GM23338 (cell line): ENCODE measurements around the gene IGSF6. TPM values are rescaled to one million over a fixed set of nuclear protein-coding genes. Genes with fewer than 3 reads are reported as not detected.
"Not testable (repeated sequence)": the region's sequence is repeated elsewhere in the genome, so short reads cannot be mapped to it uniquely, and the experiment has no call there.

ENCODE experiments used
- ATAC-seq: fragments of 200-7000 bp; cut with Tn5 transposase; 3 replicates; pipeline ENCODE4 v1.9.1; 2020
- DNase-seq: peaks from one replicate; pipeline ENCODE4 v3.0.0-alpha.2; 2015; ENCODE audit warnings: low spot score
- H2AFZ ChIP-seq: fragments of 200-600 bp; sonication (generic); 2 replicates; pipeline ENCODE4 v1.8.0; 2016; ENCODE audit warnings: antibody characterized with exemption, mild to moderate bottlenecking, moderate library complexity
- H3F3A ChIP-seq: fragments of 200-600 bp; sonication (generic); replicated peaks from 2 replicates; pipeline ENCODE4 v1.8.0; 2017; ENCODE audit warnings: antibody characterized with exemption, mixed run types, low read depth
- H3K27ac ChIP-seq: fragments of 200-600 bp; sonication (generic); 2 replicates; pipeline ENCODE4 v1.6.1; 2016; ENCODE audit warnings: low read depth
- H3K27me3 ChIP-seq: fragments of 200-600 bp; sonication (generic); 2 replicates; pipeline ENCODE4 v1.8.0; 2016; ENCODE audit warnings: mild to moderate bottlenecking, mixed run types, moderate library complexity; ENCODE audit not compliant: insufficient read depth
- H3K36me3 ChIP-seq: fragments of 200-600 bp; sonication (generic); 2 replicates; pipeline ENCODE4 v1.8.0; 2016; ENCODE audit warnings: mild to moderate bottlenecking; ENCODE audit not compliant: insufficient read depth
- H3K4me1 ChIP-seq: fragments of 200-600 bp; sonication (generic); 2 replicates; pipeline ENCODE4 v1.8.0; 2016; ENCODE audit warnings: mild to moderate bottlenecking, moderate library complexity; ENCODE audit not compliant: insufficient read depth
- H3K4me2 ChIP-seq: fragments of 200-600 bp; sonication (generic); 2 replicates; pipeline ENCODE4 v1.7.1; 2017; ENCODE audit warnings: mixed run types
- H3K4me3 ChIP-seq: fragments of 200-600 bp; sonication (generic); 2 replicates; pipeline ENCODE4 v1.6.1; 2016; ENCODE audit warnings: mixed run types
- H3K79me2 ChIP-seq: fragments of 200-600 bp; sonication (generic); replicated peaks from 2 replicates; pipeline ENCODE4 v1.8.0; 2017; ENCODE audit warnings: mild to moderate bottlenecking; ENCODE audit not compliant: insufficient read depth
- H3K9me2 ChIP-seq: fragments of 200-600 bp; sonication (generic); 2 replicates; pipeline ENCODE4 v1.8.0; 2017; ENCODE audit not compliant: insufficient read depth
- H4K20me1 ChIP-seq: fragments of 200-600 bp; sonication (generic); replicated peaks from 2 replicates; pipeline ENCODE4 v1.8.0; 2017; ENCODE audit warnings: mild to moderate bottlenecking; ENCODE audit not compliant: insufficient read depth
- H3K27ac Mint-ChIP-seq: 2 replicates; pipeline ENCODE4 v1.8.0; 2020; ENCODE audit warnings: inconsistent platforms, mild to moderate bottlenecking, moderate library complexity, mixed read lengths
- H3K27me3 Mint-ChIP-seq: 3 replicates; pipeline ENCODE4 v1.8.0; 2022; ENCODE audit warnings: low read depth, mild to moderate bottlenecking, moderate library complexity, mixed read lengths, inconsistent platforms; ENCODE audit not compliant: insufficient read depth, poor library complexity
- H3K36me3 Mint-ChIP-seq: 3 replicates; pipeline ENCODE4 v1.8.0; 2021; ENCODE audit warnings: low read depth, mild to moderate bottlenecking, inconsistent platforms, moderate library complexity, mixed read lengths
- H3K4me1 Mint-ChIP-seq: 3 replicates; pipeline ENCODE4 v1.8.0; 2020; ENCODE audit warnings: mild to moderate bottlenecking, inconsistent platforms, mixed read lengths
- H3K4me3 Mint-ChIP-seq: 3 replicates; pipeline ENCODE4 v1.8.0; 2021; ENCODE audit warnings: moderate library complexity, mild to moderate bottlenecking, inconsistent platforms, mixed read lengths
- H3K9me3 Mint-ChIP-seq: 3 replicates; pipeline ENCODE4 v1.8.0; 2020; ENCODE audit warnings: moderate library complexity, mild to moderate bottlenecking, inconsistent platforms, mixed read lengths
- ETS1 ChIP-seq: IDR thresholded peaks from 2 replicates; pipeline ENCODE4 v1.6.1; 2016; ENCODE audit warnings: antibody characterized with exemption
- NANOG ChIP-seq: IDR thresholded peaks from 2 replicates; pipeline ENCODE4 v1.6.1; 2016; ENCODE audit warnings: antibody characterized with exemption, borderline replicate concordance
- REST ChIP-seq: IDR thresholded peaks from one replicate; pipeline ENCODE4 v1.6.1; 2018; ENCODE audit warnings: antibody characterized with exemption; ENCODE audit not compliant: unreplicated experiment
- ZNF114 ChIP-seq: fragments of 250-450 bp; sonication (Bioruptor Pico); IDR thresholded peaks from 2 replicates; pipeline ENCODE4 v1.5.0; 2020; ENCODE audit warnings: mild to moderate bottlenecking, moderate library complexity
- polyA plus RNA-seq: library from polyadenylated mRNA; unstranded; fragments of >200 nt; fragmentation: Nextera tagmentation; extraction: Ambion mirVana; gene quantifications from 2 replicates; pipeline ENCODE4 v1.2.1, GENCODE V29; 2016
- total RNA-seq: library from RNA; depleted of rRNA; stranded (reverse); fragments of >200 nt; shearing (Covaris generic); gene quantifications from 2 replicates; pipeline ENCODE4 v1.2.3, GENCODE V29; 2014
- TF ChIP-seq, protein P1 (sequence below): fragments of 250-450 bp; sonication (Bioruptor Pico); IDR thresholded peaks from 2 replicates; pipeline ENCODE4 v1.5.0; 2020; ENCODE audit warnings: mild to moderate bottlenecking, moderate library complexity

Gene IGSF6
- total and polyA plus RNA-seq, 2 experiments from 2014 or later: 0.19 TPM; not detected in 1

GRCh38 chr16:21683184-21683583, 30.8 kb upstream of the IGSF6 start (continued):
- TF ChIP-seq, protein P1, sequence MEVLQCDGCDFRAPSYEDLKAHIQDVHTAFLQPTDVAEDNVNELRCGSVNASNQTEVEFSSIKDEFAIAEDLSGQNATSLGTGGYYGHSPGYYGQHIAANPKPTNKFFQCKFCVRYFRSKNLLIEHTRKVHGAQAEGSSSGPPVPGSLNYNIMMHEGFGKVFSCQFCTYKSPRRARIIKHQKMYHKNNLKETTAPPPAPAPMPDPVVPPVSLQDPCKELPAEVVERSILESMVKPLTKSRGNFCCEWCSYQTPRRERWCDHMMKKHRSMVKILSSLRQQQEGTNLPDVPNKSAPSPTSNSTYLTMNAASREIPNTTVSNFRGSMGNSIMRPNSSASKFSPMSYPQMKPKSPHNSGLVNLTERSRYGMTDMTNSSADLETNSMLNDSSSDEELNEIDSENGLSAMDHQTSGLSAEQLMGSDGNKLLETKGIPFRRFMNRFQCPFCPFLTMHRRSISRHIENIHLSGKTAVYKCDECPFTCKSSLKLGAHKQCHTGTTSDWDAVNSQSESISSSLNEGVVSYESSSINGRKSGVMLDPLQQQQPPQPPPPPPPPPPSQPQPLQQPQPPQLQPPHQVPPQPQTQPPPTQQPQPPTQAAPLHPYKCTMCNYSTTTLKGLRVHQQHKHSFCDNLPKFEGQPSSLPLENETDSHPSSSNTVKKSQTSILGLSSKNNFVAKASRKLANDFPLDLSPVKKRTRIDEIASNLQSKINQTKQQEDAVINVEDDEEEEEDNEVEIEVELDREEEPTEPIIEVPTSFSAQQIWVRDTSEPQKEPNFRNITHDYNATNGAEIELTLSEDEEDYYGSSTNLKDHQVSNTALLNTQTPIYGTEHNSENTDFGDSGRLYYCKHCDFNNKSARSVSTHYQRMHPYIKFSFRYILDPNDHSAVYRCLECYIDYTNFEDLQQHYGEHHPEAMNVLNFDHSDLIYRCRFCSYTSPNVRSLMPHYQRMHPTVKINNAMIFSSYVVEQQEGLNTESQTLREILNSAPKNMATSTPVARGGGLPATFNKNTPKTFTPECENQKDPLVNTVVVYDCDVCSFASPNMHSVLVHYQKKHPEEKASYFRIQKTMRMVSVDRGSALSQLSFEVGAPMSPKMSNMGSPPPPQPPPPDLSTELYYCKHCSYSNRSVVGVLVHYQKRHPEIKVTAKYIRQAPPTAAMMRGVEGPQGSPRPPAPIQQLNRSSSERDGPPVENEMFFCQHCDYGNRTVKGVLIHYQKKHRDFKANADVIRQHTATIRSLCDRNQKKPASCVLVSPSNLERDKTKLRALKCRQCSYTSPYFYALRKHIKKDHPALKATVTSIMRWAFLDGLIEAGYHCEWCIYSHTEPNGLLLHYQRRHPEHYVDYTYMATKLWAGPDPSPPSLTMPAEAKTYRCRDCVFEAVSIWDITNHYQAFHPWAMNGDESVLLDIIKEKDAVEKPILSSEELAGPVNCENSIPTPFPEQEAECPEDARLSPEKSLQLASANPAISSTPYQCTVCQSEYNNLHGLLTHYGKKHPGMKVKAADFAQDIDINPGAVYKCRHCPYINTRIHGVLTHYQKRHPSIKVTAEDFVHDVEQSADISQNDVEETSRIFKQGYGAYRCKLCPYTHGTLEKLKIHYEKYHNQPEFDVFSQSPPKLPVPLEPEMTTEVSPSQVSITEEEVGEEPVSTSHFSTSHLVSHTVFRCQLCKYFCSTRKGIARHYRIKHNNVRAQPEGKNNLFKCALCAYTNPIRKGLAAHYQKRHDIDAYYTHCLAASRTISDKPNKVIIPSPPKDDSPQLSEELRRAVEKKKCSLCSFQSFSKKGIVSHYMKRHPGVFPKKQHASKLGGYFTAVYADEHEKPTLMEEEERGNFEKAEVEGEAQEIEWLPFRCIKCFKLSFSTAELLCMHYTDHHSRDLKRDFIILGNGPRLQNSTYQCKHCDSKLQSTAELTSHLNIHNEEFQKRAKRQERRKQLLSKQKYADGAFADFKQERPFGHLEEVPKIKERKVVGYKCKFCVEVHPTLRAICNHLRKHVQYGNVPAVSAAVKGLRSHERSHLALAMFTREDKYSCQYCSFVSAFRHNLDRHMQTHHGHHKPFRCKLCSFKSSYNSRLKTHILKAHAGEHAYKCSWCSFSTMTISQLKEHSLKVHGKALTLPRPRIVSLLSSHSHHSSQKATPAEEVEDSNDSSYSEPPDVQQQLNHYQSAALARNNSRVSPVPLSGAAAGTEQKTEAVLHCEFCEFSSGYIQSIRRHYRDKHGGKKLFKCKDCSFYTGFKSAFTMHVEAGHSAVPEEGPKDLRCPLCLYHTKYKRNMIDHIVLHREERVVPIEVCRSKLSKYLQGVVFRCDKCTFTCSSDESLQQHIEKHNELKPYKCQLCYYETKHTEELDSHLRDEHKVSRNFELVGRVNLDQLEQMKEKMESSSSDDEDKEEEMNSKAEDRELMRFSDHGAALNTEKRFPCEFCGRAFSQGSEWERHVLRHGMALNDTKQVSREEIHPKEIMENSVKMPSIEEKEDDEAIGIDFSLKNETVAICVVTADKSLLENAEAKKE: no peak
- TF ChIP-seq NANOG: no peak
- no peak for TF ChIP-seq REST
- TF ChIP-seq ETS1: no peak
- no peak for TF ChIP-seq ZNF114 (CRISPR knock-in tag)

DNA sequence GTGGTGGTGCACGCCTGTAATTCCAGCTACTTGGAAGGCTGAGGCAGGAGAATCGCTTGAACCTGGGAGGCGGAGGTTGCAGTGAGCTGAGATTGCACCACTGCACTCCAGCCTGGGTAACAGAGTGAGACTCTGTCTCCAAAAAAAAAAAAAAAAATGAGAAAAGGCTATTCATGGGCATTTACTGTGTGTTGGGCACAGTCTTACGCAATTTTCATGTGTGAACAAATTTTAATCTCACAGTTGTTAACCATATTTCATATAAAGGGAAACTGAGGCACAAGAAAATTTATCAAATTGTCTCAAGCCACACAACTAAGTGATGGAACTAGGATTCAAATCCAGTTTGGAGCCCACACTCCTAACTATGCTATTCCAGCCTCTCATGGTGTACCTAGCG, 28.3 kb upstream of the IGSF6 start:
- H3K27ac ChIP-seq, H3K27ac Mint-ChIP-seq, H3K4me2 ChIP-seq, H3K4me3 ChIP-seq, H3F3A ChIP-seq, H3K36me3 ChIP-seq, H4K20me1 ChIP-seq, H2AFZ ChIP-seq, H3K9me2 ChIP-seq, H3K27me3 ChIP-seq, ATAC-seq, H3K4me3 Mint-ChIP-seq, H3K4me1 Mint-ChIP-seq, H3K9me3 Mint-ChIP-seq, DNase-seq, H3K27me3 Mint-ChIP-seq, H3K4me1 ChIP-seq, H3K79me2 ChIP-seq, H3K36me3 Mint-ChIP-seq: not testable (repeated sequence)

- not testable (repeated sequence) for ATAC-seq, H3K79me2 ChIP-seq, H3K4me3 ChIP-seq
Observed at GRCh38 chr16:21674456-21674855, 22.0 kb upstream of the IGSF6 start.

More at GRCh38 chr16:21674456-21674855, 22.0 kb upstream of the IGSF6 start:
- not testable (repeated sequence) for H3K4me1 ChIP-seq, H4K20me1 ChIP-seq, H3K27ac Mint-ChIP-seq, H3K36me3 ChIP-seq, H3K4me2 ChIP-seq, H3F3A ChIP-seq, H3K27me3 Mint-ChIP-seq, H3K27ac ChIP-seq, H3K9me3 Mint-ChIP-seq, H2AFZ ChIP-seq, H3K9me2 ChIP-seq, DNase-seq, H3K36me3 Mint-ChIP-seq, H3K4me3 Mint-ChIP-seq, H3K27me3 ChIP-seq, H3K4me1 Mint-ChIP-seq
